HEK293T (cell line): ENCODE measurements around the gene SHANK3.

Source experiments
- ARNT ChIP-seq: fragments of 450-650 bp; IDR thresholded peaks from 2 replicates; pipeline ENCODE4 v1.6.1; 2017; ENCODE audit warnings: mild to moderate bottlenecking
- BHLHE40 ChIP-seq: fragments of 450-650 bp; IDR thresholded peaks from 2 replicates; pipeline ENCODE4 v1.6.1; 2016; ENCODE audit warnings: mild to moderate bottlenecking, moderate library complexity, borderline replicate concordance
- ELF4 ChIP-seq: fragments of 450-650 bp; IDR thresholded peaks from 2 replicates; pipeline ENCODE4 v1.6.1; 2017; ENCODE audit warnings: antibody characterized with exemption
- FOXK2 ChIP-seq: fragments of 450-650 bp; IDR thresholded peaks from 2 replicates; pipeline ENCODE4 v1.6.1; 2016; ENCODE audit warnings: mild to moderate bottlenecking
- FOXM1 ChIP-seq: fragments of 450-650 bp; IDR thresholded peaks from 2 replicates; pipeline ENCODE4 v1.6.1; 2017; ENCODE audit warnings: mild to moderate bottlenecking, borderline replicate concordance
- HDGF ChIP-seq: fragments of 450-650 bp; IDR thresholded peaks from 2 replicates; pipeline ENCODE4 v1.6.1; 2017; ENCODE audit warnings: antibody characterized with exemption, borderline replicate concordance
- L3MBTL2 ChIP-seq: fragments of 450-650 bp; conservative IDR thresholded peaks from 2 replicates; pipeline ENCODE4 v1.6.1; 2016; ENCODE audit warnings: mild to moderate bottlenecking
- LEF1 ChIP-seq: fragments of 450-650 bp; IDR thresholded peaks from 2 replicates; pipeline ENCODE4 v1.6.1; 2017; ENCODE audit warnings: mild to moderate bottlenecking, borderline replicate concordance
- NFRKB ChIP-seq: fragments of 450-650 bp; IDR thresholded peaks from 2 replicates; pipeline ENCODE4 v1.6.1; 2016; ENCODE audit warnings: mild to moderate bottlenecking, moderate library complexity
- SP1 ChIP-seq: fragments of 450-650 bp; IDR thresholded peaks from 2 replicates; pipeline ENCODE4 v1.6.1; 2017
- SUZ12 ChIP-seq: fragments of 450-650 bp; IDR thresholded peaks from 2 replicates; pipeline ENCODE4 v1.6.1; 2016; ENCODE audit warnings: mild to moderate bottlenecking
- TARDBP ChIP-seq: fragments of 450-650 bp; IDR thresholded peaks from 2 replicates; pipeline ENCODE4 v1.6.1; 2016
- ZNF384 ChIP-seq: fragments of 450-650 bp; IDR thresholded peaks from 2 replicates; pipeline ENCODE4 v1.6.1; 2016
- TF ChIP-seq, protein P1 (sequence below): fragments of 450-650 bp; IDR thresholded peaks from 2 replicates; pipeline ENCODE4 v1.6.1; 2016

DNA sequence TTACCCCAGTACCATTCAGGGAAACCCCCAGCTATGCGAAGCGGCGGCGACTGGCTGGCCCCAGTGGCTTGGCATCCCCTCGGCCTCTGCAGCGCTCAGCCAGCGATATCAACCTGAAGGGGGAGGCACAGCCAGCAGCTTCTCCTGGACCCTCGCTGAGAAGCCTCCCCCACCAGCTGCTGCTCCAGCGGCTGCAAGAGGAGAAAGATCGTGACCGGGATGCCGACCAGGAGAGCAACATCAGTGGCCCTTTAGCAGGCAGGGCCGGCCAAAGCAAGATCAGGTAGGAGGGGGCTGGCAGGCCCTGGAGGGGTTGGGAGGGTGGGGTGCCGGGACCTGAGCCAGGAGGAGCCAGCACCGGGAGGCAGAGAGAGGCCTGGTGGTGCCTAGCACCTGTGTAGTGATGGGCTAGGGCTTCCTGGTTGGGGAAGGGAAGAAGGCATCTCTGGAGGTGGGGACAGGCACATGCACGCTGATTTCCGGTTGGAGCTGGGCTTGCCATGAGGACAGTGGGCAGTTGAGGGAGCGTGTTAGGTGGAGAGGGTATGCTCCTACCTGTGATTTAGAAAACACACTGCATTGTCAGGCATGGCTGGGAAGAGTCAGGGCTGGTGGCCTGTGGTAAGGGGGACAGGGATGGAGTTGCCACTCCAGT is 22.3 kb downstream of the SHANK3 start:
- TF ChIP-seq FOXM1 (no peak), NFRKB (no peak), LEF1 (no peak), FOXK2 (no peak), SP1 (no peak), ELF4 (no peak), SUZ12 (no peak), HDGF (no peak), TARDBP (no peak), BHLHE40 (no peak), ARNT (no peak), ZNF384 (no peak), L3MBTL2 (no peak)
- TF ChIP-seq, protein P1, sequence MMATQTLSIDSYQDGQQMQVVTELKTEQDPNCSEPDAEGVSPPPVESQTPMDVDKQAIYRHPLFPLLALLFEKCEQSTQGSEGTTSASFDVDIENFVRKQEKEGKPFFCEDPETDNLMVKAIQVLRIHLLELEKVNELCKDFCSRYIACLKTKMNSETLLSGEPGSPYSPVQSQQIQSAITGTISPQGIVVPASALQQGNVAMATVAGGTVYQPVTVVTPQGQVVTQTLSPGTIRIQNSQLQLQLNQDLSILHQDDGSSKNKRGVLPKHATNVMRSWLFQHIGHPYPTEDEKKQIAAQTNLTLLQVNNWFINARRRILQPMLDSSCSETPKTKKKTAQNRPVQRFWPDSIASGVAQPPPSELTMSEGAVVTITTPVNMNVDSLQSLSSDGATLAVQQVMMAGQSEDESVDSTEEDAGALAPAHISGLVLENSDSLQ = no peak
